Caco-2 (cell line): ENCODE data around the gene LHPP. TPM values are rescaled to one million over a fixed set of nuclear protein-coding genes. Genes with fewer than 3 reads are reported as not detected.
A peak's percentile ranks its signal among the peaks of the same experiment; 100 is the strongest.

ENCODE experiments used
- BruUV-seq: library from RNA; stranded (reverse); fragments of 400-500 nt; replicated peaks from 2 replicates; lab custom pipeline; 2021; lab: Mats Ljungman, UMichigan
- CTCF ChIA-PET: fragments of 300-600 bp; sonication (Branson Sonifier 250); formaldehyde crosslinking; loops from one replicate; lab custom pipeline; 2022; ENCODE audit warnings: antibody characterized with exemption; lab: Charles Lee
- POLR2A ChIA-PET: fragments of 300-600 bp; sonication (Branson Sonifier 250); formaldehyde crosslinking; loops from one replicate; lab custom pipeline; 2022; ENCODE audit warnings: antibody characterized with exemption; lab: Charles Lee
- DNase-seq, 2 experiments: peaks; one replicate each; pipeline versions ENCODE4 v3.0.0 to v3.0.0-alpha.2; 2020 to 2022
- H3K27me3 ChIP-seq: replicated peaks from 2 replicates; pipeline ENCODE4 v1.6.0; 2011; ENCODE audit warnings: low read length; ENCODE audit not compliant: control insufficient read depth, insufficient read depth
- H3K36me3 ChIP-seq: 2 replicates; pipeline ENCODE4 v1.5.1; 2011; ENCODE audit warnings: low read length; ENCODE audit not compliant: control insufficient read depth, insufficient read depth
- H3K4me1 ChIP-seq: fragments of 250-450 bp; sonication (Bioruptor Pico); 2 replicates; pipeline ENCODE4 v1.5.1; 2020; ENCODE audit warnings: mild to moderate bottlenecking
- H3K4me3 ChIP-seq: 2 replicates; pipeline ENCODE4 v1.5.1; 2011; ENCODE audit warnings: low read depth, mild to moderate bottlenecking, control low read depth, low read length
- H3K9me3 ChIP-seq: fragments of 250-450 bp; sonication (Bioruptor Pico); 2 replicates; pipeline ENCODE4 v1.5.1; 2020; ENCODE audit warnings: mild to moderate bottlenecking, moderate library complexity
- H3K27ac Mint-ChIP-seq: one replicate; pipeline ENCODE4 v1.8.0; 2022; ENCODE audit warnings: mixed read lengths; ENCODE audit not compliant: unreplicated experiment
- H3K27me3 Mint-ChIP-seq: one replicate; pipeline ENCODE4 v1.8.0; 2022; ENCODE audit warnings: mixed read lengths; ENCODE audit not compliant: insufficient read depth, unreplicated experiment
- H3K36me3 Mint-ChIP-seq: one replicate; pipeline ENCODE4 v1.8.0; 2022; ENCODE audit warnings: mild to moderate bottlenecking, mixed read lengths; ENCODE audit not compliant: insufficient read depth, unreplicated experiment
- H3K4me1 Mint-ChIP-seq: one replicate; pipeline ENCODE4 v1.8.0; 2022; ENCODE audit warnings: low read depth, mixed read lengths; ENCODE audit not compliant: unreplicated experiment
- H3K4me3 Mint-ChIP-seq: one replicate; pipeline ENCODE4 v1.8.0; 2022; ENCODE audit warnings: mild to moderate bottlenecking, moderate library complexity, mixed read lengths; ENCODE audit not compliant: unreplicated experiment
- H3K9me3 Mint-ChIP-seq: one replicate; pipeline ENCODE4 v1.8.0; 2022; ENCODE audit warnings: mixed read lengths; ENCODE audit not compliant: unreplicated experiment
- intact Hi-C: fragments of 100-400 bp; cut with micrococcal nuclease; formaldehyde crosslinking; loops from one replicate; pipeline ENCODE4 v1.10.0; 2022; ENCODE audit not compliant: unreplicated experiment
- total RNA-seq: library from RNA; stranded (reverse); gene quantifications from 2 replicates; pipeline ENCODE4 v1.2.3, GENCODE V29; 2022
- TF ChIP-seq, protein P1 (sequence below), 2 experiments: fragments of 200-600 bp in 1 of 2; IDR thresholded peaks; 1 replicate in 1 of 2; 2 replicates in 1 of 2; pipeline versions ENCODE4 v1.5.1 to v1.8.0; 2011 to 2022; ENCODE audit warnings: antibody characterized with exemption in 1 of 2, control low read depth in 1 of 2, inconsistent platforms in 1 of 2, low read depth in 1 of 2, low read length in 1 of 2, mild to moderate bottlenecking in 1 of 2, moderate library complexity in 1 of 2; ENCODE audit not compliant: insufficient read depth in 1 of 2, severe bottlenecking in 1 of 2, unreplicated experiment in 1 of 2

The LHPP gene
- total RNA-seq, 1 experiment from 2014 or later: 15.9 TPM

GRCh38 chr10:124416733-124417132, 44.9 kb upstream of the LHPP start:
- Mint-ChIP-seq H3K36me3 (peaks cover 39% of the 10 kb centered on the region), H3K4me3 (peak overlapping the region; percentile 80), H3K27ac (no peak overlapping the region), H3K4me1 (peaks cover 6% of the 10 kb centered on the region), H3K27me3 (no peaks in the 10 kb centered on the region), H3K9me3 (no peaks in the 10 kb centered on the region)
- no peaks in the 10 kb centered on the region for H3K27me3 ChIP-seq
- POLR2A ChIA-PET: interaction anchor here (0.6 kb wide), 1 partner anchor 20 kb away, joined by 7 read pairs; no protein-coding TSS in a partner anchor
- CTCF ChIA-PET: interaction anchor here (0.6 kb wide), 2 partner anchors 87 to 114 kb away, joined by 3 read pairs; no protein-coding TSS in a partner anchor
- intact Hi-C loops: no loop called here
- H3K36me3 ChIP-seq: peaks cover 1% of the 10 kb centered on the region; the same call in 1 of the 2 replicates
- no peak for DNase-seq
- TF ChIP-seq, protein P1, sequence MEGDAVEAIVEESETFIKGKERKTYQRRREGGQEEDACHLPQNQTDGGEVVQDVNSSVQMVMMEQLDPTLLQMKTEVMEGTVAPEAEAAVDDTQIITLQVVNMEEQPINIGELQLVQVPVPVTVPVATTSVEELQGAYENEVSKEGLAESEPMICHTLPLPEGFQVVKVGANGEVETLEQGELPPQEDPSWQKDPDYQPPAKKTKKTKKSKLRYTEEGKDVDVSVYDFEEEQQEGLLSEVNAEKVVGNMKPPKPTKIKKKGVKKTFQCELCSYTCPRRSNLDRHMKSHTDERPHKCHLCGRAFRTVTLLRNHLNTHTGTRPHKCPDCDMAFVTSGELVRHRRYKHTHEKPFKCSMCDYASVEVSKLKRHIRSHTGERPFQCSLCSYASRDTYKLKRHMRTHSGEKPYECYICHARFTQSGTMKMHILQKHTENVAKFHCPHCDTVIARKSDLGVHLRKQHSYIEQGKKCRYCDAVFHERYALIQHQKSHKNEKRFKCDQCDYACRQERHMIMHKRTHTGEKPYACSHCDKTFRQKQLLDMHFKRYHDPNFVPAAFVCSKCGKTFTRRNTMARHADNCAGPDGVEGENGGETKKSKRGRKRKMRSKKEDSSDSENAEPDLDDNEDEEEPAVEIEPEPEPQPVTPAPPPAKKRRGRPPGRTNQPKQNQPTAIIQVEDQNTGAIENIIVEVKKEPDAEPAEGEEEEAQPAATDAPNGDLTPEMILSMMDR (IDR thresholded peaks at IDR 0.05; ENCODE audit: insufficient read depth in 1 of 2, low read depth in 1 of 2, low read length in 1 of 2, severe bottlenecking in 1 of 2, unreplicated experiment in 1 of 2): no peak
- BruUV-seq: no TSS peak
- no peaks in the 10 kb centered on the region for H3K9me3 ChIP-seq
- H3K4me1 ChIP-seq: peaks cover 41% of the 10 kb centered on the region
- peak overlapping the region; percentile 9; the same call in 1 of the 2 replicates for H3K4me3 ChIP-seq

- no peaks in the 10 kb centered on the region for H3K9me3 ChIP-seq
- H3K4me1 Mint-ChIP-seq: peaks cover 6% of the 10 kb centered on the region
- peaks cover 28% of the 10 kb centered on the region for H3K36me3 Mint-ChIP-seq
- peak overlapping the region; percentile 63 for H3K27ac Mint-ChIP-seq
- H3K4me1 ChIP-seq: peaks cover 43% of the 10 kb centered on the region
- no peaks in the 10 kb centered on the region for H3K27me3 ChIP-seq
- no peaks in the 10 kb centered on the region for H3K27me3 Mint-ChIP-seq
- peak overlapping the region; percentile 80 for H3K4me3 Mint-ChIP-seq
- intact Hi-C loops: loop anchor here (2.0 kb wide), 1 partner anchor 53 kb away; no protein-coding TSS in a partner anchor
- no peaks in the 10 kb centered on the region for H3K9me3 Mint-ChIP-seq
- H3K36me3 ChIP-seq: no peaks in the 10 kb centered on the region
- peak; percentile 60 to 71 for DNase-seq
- peak overlapping the region; percentile 85 for H3K4me3 ChIP-seq
- POLR2A ChIA-PET: interaction anchor here (0.6 to 1.1 kb wide), 2 partner anchors 44 to 398 kb away, joined by 3 to 26 read pairs; partner anchors contain the start of gene LHPP
- TF ChIP-seq, protein P1 (IDR thresholded peaks at IDR 0.05; ENCODE audit: insufficient read depth in 1 of 2, low read depth in 1 of 2, low read length in 1 of 2, severe bottlenecking in 1 of 2, unreplicated experiment in 1 of 2): peak in 1 of 2 experiments; percentile 10
- CTCF ChIA-PET: interaction anchor here (0.5 to 1.4 kb wide), 10 partner anchors 14 to 85 kb away, joined by 3 to 10 read pairs (median 3); partner anchors contain the start of genes LHPP and NKX1-2
- no TSS peak for BruUV-seq
These were observed 43.5 kb upstream of the LHPP start for GRCh38 chr10:124417895-124418725.
